CD4-positive, CD25-positive, alpha-beta regulatory T cell (primary cell): Measurements from ENCODE around the gene VAMP1. TPM values are rescaled to one million over a fixed set of nuclear protein-coding genes. Genes with fewer than 3 reads are reported as not detected.

ENCODE experiments used
- ATAC-seq, 2 donors: fragments of 150-1000 bp; cut with Tn5 transposase; one replicate each; pipeline ENCODE4 v1.10.0; 2021; ENCODE audit warnings: low read depth in 2 of 2, moderate number of reproducible peaks in 2 of 2, moderate library complexity in 1 of 2
- DNase-seq, 3 donors: peaks; one replicate each; pipeline versions ENCODE4 v3.0.0 to v3.0.0-alpha.2; 2012 to 2022; ENCODE audit warnings: mixed read lengths in 1 of 3
- H3K27ac ChIP-seq: one replicate; pipeline ENCODE4 v1.7.0; 2013; ENCODE audit warnings: mild to moderate bottlenecking, low read length; ENCODE audit not compliant: insufficient read depth, poor library complexity, severe bottlenecking
- H3K27me3 ChIP-seq: one replicate; pipeline ENCODE4 v1.7.0; 2013; ENCODE audit warnings: low read length; ENCODE audit not compliant: control insufficient read depth, insufficient read depth
- H3K36me3 ChIP-seq: one replicate; pipeline ENCODE4 v1.7.0; 2013; ENCODE audit warnings: mild to moderate bottlenecking, low read length, moderate library complexity; ENCODE audit not compliant: control insufficient read depth, insufficient read depth
- H3K4me1 ChIP-seq: 2 replicates; pipeline ENCODE4 v1.7.0; 2013; ENCODE audit warnings: mild to moderate bottlenecking, low read length; ENCODE audit not compliant: insufficient read depth, control insufficient read depth, poor library complexity, severe bottlenecking
- H3K4me3 ChIP-seq: one replicate; pipeline ENCODE4 v1.7.0; 2013; ENCODE audit warnings: low read depth, mild to moderate bottlenecking, low read length, moderate library complexity
- H3K9me3 ChIP-seq, 2 experiments: 1 replicate in 1 of 2; 2 replicates in 1 of 2; pipeline ENCODE4 v1.7.0; 2013; ENCODE audit warnings: low read length in 2 of 2, mild to moderate bottlenecking in 1 of 2, moderate library complexity in 1 of 2; ENCODE audit not compliant: control insufficient read depth in 2 of 2
- H3K27ac Mint-ChIP-seq, 3 donors: one replicate each; pipeline ENCODE4 v1.8.0; 2020 to 2022; ENCODE audit warnings: mild to moderate bottlenecking in 3 of 3, mixed read lengths in 3 of 3, moderate library complexity in 2 of 3
- H3K27me3 Mint-ChIP-seq: one replicate; pipeline ENCODE4 v1.8.0; 2022; ENCODE audit warnings: mild to moderate bottlenecking, mixed read lengths
- H3K36me3 Mint-ChIP-seq: one replicate; pipeline ENCODE4 v1.8.0; 2020; ENCODE audit warnings: mixed read lengths
- H3K4me1 Mint-ChIP-seq, 4 donors: one replicate each; pipeline ENCODE4 v1.8.0; 2020 to 2022; ENCODE audit warnings: mixed read lengths in 4 of 4, mild to moderate bottlenecking in 1 of 4
- H3K4me3 Mint-ChIP-seq, 4 donors: one replicate each; pipeline ENCODE4 v1.8.0; 2020 to 2022; ENCODE audit warnings: mild to moderate bottlenecking in 4 of 4, mixed read lengths in 4 of 4, moderate library complexity in 3 of 4
- H3K9me3 Mint-ChIP-seq, 7 donors: one replicate each; pipeline ENCODE4 v1.8.0; 2020 to 2022; ENCODE audit warnings: mixed read lengths in 7 of 7, mild to moderate bottlenecking in 3 of 7, moderate library complexity in 2 of 7
- polyA plus RNA-seq, 4 donors: library from polyadenylated mRNA; unstranded; fragments of 300-500 nt; fragmentation: Illumina TruSeq; gene quantifications; one replicate each; pipeline ENCODE4 v1.2.3, GENCODE V29; 2021
- total RNA-seq: library from RNA; stranded (reverse); gene quantifications from one replicate; pipeline ENCODE4 v1.2.3, GENCODE V29; 2022

The VAMP1 gene
- total and polyA plus RNA-seq, 5 donors from 2014 or later: 9.8 to 67.3 (median 13.6) TPM

DNA sequence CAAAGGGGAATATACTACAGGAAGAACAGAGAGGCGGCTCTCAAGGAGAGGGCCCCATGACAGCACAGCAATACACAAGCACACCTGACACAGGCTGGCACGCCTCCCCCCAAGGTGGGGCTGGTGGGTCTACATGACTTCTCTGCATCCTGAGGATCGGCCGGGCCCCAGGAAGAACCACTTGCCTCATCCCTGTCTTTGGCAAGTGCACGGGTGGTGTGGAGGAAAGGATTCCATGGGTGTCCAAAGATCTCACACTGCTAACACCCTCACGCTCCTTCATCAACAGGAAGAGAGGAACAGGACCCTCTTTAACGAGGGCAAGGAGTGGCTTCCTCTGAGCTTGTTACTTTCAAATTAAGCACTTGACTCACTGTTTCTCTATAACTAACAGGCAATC, 7.3 kb downstream of the VAMP1 start:
- Histone ChIP-seq H3K27ac (peak overlapping the region; percentile 96), H3K36me3 (peaks cover 44% of the 10 kb centered on the region), H3K4me3 (peak overlapping the region; percentile 74), H3K4me1 (peaks cover 72% of the 10 kb centered on the region), H3K27me3 (no peaks in the 10 kb centered on the region), H3K9me3 (no peaks in the 10 kb centered on the region)
- H3K4me1 Mint-ChIP-seq: peaks cover 41 to 95% (median 73%) of the 10 kb centered on the region in 4 donors
- ATAC-seq: peak; percentile 27 to 30
- peaks cover 61% of the 10 kb centered on the region for H3K36me3 Mint-ChIP-seq
- H3K27me3 Mint-ChIP-seq: no peaks in the 10 kb centered on the region
- peak overlapping the region; percentile 95 to 99 (median 96) for H3K27ac Mint-ChIP-seq
- no peaks in the 10 kb centered on the region for H3K9me3 Mint-ChIP-seq
- DNase-seq: peak in 1 of 3 donors; percentile 77
- peak overlapping the region; percentile 83 to 90 (median 85) for H3K4me3 Mint-ChIP-seq

DNA sequence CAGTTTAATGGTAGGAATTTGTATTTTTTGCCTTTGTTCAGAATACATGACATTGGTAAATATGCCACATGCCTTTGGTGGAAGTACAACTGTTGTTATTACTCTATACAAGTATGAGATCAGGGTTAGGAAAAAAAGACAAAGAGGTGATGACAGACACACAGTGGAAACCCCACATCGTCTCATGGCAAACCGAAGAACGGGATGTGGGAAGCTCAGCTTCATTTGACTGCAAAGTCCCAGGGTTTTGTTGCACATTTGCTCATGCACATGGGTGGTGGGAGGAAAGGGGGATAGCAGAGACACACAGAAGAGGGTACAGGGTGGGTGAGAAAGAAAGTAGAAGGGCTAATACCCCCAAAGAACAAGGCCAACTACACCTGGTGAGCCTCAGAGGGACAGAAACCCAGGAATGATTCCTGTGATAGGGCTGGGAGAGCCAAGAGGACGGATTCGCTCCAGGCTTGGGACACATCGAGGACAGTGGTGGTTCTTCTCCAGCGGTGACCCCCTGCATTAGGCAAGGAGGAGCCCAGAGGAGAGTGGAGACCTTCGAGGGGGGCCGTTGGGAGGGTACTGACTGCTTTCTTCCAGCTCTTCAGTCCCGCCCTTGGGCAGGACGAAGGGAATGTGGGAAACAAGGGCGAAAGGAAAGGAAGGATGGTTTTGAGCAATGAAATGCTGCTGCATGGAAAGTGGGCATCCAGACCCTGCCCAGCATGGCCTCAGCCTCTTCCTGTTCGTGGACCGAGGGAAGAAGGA, 8.1 kb downstream of the VAMP1 start:
- Mint-ChIP-seq H3K36me3 (peaks cover 62% of the 10 kb centered on the region), H3K27me3 (no peaks in the 10 kb centered on the region), H3K4me3 (peak overlapping the region; percentile 83 to 90 (median 85)), H3K9me3 (no peaks in the 10 kb centered on the region), H3K4me1 (peaks cover 36 to 90% (median 68%) of the 10 kb centered on the region in 4 donors), H3K27ac (peak overlapping the region; percentile 95 to 99 (median 96))
- ATAC-seq (no peak), DNase-seq (no peak)
- Histone ChIP-seq H3K4me3 (peak overlapping the region; percentile 74), H3K9me3 (no peaks in the 10 kb centered on the region), H3K4me1 (peaks cover 64% of the 10 kb centered on the region), H3K27ac (peak overlapping the region; percentile 96), H3K36me3 (peaks cover 50% of the 10 kb centered on the region), H3K27me3 (no peaks in the 10 kb centered on the region)

DNA sequence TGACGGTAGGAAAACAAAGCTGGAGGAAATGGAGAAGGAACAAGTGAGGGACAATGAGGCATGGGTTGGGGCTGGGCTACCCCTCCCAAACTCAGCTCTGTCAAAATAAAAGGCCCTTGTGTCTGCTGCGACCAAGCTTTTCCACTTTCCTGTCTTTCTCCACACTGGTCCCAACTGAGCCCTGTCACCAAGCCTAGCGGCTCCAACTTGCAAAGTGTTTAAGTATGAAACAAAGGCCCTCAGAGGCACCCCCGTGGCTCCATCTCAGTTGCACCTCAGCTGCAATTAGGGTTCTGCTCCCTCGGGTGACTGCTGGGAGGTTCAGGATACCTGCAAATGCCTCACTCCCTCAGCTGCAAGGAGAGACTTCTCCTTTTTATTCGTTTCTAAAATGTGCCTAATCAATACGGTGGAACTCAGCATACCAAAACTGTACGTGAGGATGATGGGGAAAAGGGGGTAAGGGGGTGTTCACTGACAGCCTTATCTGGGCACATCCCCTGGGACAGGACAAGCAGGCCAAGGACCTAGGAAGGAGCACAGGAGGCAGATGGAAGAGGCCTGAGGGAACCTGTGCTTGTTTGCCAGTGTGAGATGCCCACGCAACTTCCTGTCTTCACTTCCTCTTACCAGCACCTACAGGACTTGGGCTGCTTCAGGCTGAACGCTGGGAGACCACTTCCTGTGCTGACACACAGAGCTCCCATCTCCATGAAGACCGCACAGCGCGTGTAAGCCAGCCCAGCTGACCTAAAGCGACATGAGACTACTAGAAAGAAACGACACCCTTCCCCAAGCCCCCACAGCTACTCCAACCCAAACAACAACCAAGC, 8.9 kb downstream of the VAMP1 start:
- H3K27me3 Mint-ChIP-seq: no peaks in the 10 kb centered on the region
- peaks cover 30 to 90% (median 66%) of the 10 kb centered on the region in 4 donors for H3K4me1 Mint-ChIP-seq
- peak overlapping the region; percentile 79 to 87 (median 83) for H3K4me3 Mint-ChIP-seq
- no peaks in the 10 kb centered on the region for H3K9me3 Mint-ChIP-seq
- peaks cover 62% of the 10 kb centered on the region for H3K36me3 Mint-ChIP-seq
- DNase-seq (peak; percentile 77 to 96 (median 83)), ATAC-seq (peak; percentile 93)
- H3K4me3 ChIP-seq: peak overlapping the region; percentile 74
- H3K27ac ChIP-seq: peak overlapping the region; percentile 96
- H3K9me3 ChIP-seq: no peaks in the 10 kb centered on the region
- peaks cover 62% of the 10 kb centered on the region for H3K4me1 ChIP-seq
- no peaks in the 10 kb centered on the region for H3K27me3 ChIP-seq
- peaks cover 51% of the 10 kb centered on the region for H3K36me3 ChIP-seq
- H3K27ac Mint-ChIP-seq: peak overlapping the region; percentile 95 to 99 (median 96)

DNA sequence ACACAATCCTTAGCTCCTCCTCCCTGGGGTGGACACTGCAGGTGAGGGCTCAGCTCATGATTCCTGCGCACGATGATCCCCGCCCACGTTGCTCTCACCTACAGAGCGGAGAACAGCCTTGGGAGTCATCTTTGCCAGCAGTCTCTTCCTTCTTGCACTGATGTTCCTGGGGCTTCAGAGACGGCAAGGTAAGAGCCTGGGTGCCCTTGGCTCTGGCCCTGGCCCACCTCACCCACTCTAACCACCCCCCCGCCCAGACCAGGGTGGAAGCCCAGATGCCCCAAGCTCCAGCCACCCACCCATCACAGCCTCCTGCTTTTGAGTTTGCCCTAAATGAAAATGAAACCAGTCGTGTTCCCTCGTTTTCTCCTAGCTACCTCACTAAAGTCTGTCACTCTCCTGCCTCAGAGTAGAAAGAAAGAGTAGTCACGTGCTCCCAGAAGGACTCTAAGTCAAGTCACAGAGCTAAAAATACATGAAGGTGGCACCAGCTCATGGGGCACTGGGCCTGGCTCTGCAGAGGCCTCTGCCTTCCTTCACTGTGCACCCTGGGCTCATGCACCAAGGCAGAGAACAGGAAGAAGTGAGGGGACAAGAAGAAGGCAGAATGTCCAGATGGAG, 9.6 kb downstream of the VAMP1 start:
- H3K4me3 ChIP-seq: peak overlapping the region; percentile 74
- H3K4me3 Mint-ChIP-seq: peak overlapping the region; percentile 45 to 87 (median 83)
- peak overlapping the region; percentile 95 to 99 (median 96) for H3K27ac Mint-ChIP-seq
- H3K36me3 ChIP-seq: peaks cover 46% of the 10 kb centered on the region
- ATAC-seq (no peak), DNase-seq (peak in 1 of 3 donors; percentile 85)
- peaks cover 30 to 91% (median 63%) of the 10 kb centered on the region in 4 donors for H3K4me1 Mint-ChIP-seq
- H3K36me3 Mint-ChIP-seq: peaks cover 59% of the 10 kb centered on the region
- H3K9me3 ChIP-seq: no peaks in the 10 kb centered on the region
- H3K27me3 Mint-ChIP-seq: no peaks in the 10 kb centered on the region
- H3K27ac ChIP-seq: peak overlapping the region; percentile 96
- H3K4me1 ChIP-seq: peaks cover 55% of the 10 kb centered on the region
- no peaks in the 10 kb centered on the region for H3K9me3 Mint-ChIP-seq
- no peaks in the 10 kb centered on the region for H3K27me3 ChIP-seq

DNA sequence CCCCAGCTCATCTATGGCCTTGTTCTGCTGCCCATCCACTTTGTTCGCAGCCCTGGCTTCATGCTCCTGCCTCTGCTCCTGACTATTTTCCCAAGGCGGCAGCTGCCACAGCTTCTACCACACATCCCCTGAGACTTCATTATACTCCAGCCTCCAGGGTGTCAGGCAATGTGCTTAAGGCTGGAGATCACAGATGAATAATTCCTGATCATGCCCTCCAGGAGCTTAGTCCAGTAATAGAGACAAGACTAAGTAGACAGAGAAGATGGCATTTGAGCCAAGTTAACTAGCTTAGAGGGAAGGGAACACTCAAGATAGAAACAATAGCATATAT, 11.5 kb downstream of the VAMP1 start:
- H3K36me3 ChIP-seq: peaks cover 45% of the 10 kb centered on the region
- ATAC-seq: no peak
- H3K9me3 ChIP-seq: no peaks in the 10 kb centered on the region
- DNase-seq: no peak
- peak overlapping the region; percentile 28 for H3K27ac ChIP-seq
- H3K4me3 Mint-ChIP-seq: peak overlapping the region; percentile 8 to 74 (median 59)
- H3K4me1 ChIP-seq: peaks cover 44% of the 10 kb centered on the region
- no peaks in the 10 kb centered on the region for H3K9me3 Mint-ChIP-seq
- H3K4me3 ChIP-seq: no peak overlapping the region
- H3K27me3 Mint-ChIP-seq: no peaks in the 10 kb centered on the region
- no peaks in the 10 kb centered on the region for H3K27me3 ChIP-seq
- peaks cover 35 to 93% (median 62%) of the 10 kb centered on the region in 4 donors for H3K4me1 Mint-ChIP-seq
- peaks cover 50% of the 10 kb centered on the region for H3K36me3 Mint-ChIP-seq
- H3K27ac Mint-ChIP-seq: peak overlapping the region; percentile 87 to 95 (median 91)

DNA sequence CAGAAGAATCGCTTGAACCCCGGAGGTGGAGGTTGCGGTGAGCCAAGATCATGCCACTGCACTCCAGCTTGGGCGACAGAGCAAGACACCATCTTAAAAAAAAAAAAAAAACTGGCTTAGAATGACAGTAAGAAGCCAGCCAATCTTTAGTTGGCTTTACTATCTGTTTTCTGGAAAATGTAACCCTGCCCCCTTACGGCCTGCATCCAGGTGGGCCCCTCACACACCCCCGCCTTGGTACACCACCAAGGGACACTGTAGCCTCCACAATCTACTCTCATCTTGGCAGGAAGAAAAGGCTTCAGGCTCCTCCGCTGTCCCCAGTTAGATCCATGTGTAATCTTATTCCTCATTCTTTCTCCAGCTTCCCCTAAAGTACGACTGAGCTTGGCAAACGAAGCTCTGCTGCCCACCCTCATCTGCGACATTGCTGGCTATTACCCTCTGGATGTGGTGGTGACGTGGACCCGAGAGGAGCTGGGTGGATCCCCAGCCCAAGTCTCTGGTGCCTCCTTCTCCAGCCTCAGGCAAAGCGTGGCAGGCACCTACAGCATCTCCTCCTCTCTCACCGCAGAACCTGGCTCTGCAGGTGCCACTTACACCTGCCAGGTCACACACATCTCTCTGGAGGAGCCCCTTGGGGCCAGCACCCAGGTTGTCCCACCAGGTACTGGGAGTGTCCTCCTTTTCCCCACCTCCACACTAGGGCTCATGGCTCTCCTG, 12.0 kb downstream of the VAMP1 start:
- peaks cover 45% of the 10 kb centered on the region for H3K36me3 ChIP-seq
- peak overlapping the region in 3 of 4 donors; percentile 36 to 74 (median 70) for H3K4me3 Mint-ChIP-seq
- peak overlapping the region; percentile 28 for H3K27ac ChIP-seq
- ATAC-seq (no peak), DNase-seq (no peak)
- H3K4me1 ChIP-seq: peaks cover 44% of the 10 kb centered on the region
- peaks cover 49% of the 10 kb centered on the region for H3K36me3 Mint-ChIP-seq
- H3K9me3 ChIP-seq: no peaks in the 10 kb centered on the region
- H3K9me3 Mint-ChIP-seq: no peaks in the 10 kb centered on the region
- no peak overlapping the region for H3K4me3 ChIP-seq
- peak overlapping the region; percentile 87 to 97 (median 95) for H3K27ac Mint-ChIP-seq
- peaks cover 32 to 93% (median 60%) of the 10 kb centered on the region in 4 donors for H3K4me1 Mint-ChIP-seq
- H3K27me3 Mint-ChIP-seq: no peaks in the 10 kb centered on the region
- H3K27me3 ChIP-seq: no peaks in the 10 kb centered on the region
